Measurements from ENCODE around the gene SNX33.

DNA sequence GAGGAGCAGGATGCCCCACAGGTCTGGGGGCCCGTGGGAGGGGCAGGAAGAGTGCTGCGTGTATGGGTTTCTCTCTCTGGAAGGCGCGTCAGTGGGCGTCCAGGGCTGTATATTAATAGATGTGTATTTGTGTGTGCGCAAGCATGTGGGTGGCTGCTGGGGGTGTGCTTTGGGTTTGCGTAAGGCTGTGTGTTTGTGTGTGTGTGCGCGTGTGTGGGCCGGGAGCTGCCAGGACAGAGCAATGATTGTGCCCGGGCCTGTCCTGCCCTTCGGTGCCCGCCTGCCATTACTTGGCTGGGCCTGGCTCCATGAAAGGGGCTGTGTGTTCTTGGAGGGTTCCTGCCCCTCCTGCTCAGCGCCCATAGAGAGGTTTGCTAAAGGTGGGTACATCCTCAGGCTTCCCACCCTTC is 48.6 kb downstream of the SNX33 start:
- TF ChIP-seq, protein P1, sequence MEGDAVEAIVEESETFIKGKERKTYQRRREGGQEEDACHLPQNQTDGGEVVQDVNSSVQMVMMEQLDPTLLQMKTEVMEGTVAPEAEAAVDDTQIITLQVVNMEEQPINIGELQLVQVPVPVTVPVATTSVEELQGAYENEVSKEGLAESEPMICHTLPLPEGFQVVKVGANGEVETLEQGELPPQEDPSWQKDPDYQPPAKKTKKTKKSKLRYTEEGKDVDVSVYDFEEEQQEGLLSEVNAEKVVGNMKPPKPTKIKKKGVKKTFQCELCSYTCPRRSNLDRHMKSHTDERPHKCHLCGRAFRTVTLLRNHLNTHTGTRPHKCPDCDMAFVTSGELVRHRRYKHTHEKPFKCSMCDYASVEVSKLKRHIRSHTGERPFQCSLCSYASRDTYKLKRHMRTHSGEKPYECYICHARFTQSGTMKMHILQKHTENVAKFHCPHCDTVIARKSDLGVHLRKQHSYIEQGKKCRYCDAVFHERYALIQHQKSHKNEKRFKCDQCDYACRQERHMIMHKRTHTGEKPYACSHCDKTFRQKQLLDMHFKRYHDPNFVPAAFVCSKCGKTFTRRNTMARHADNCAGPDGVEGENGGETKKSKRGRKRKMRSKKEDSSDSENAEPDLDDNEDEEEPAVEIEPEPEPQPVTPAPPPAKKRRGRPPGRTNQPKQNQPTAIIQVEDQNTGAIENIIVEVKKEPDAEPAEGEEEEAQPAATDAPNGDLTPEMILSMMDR (IDR thresholded peaks at IDR 0.05), result no peak
- no peak for TF ChIP-seq POLR2A (IDR thresholded peaks at IDR 0.05; ENCODE audit: low read length)
- TF ChIP-seq, protein P2, sequence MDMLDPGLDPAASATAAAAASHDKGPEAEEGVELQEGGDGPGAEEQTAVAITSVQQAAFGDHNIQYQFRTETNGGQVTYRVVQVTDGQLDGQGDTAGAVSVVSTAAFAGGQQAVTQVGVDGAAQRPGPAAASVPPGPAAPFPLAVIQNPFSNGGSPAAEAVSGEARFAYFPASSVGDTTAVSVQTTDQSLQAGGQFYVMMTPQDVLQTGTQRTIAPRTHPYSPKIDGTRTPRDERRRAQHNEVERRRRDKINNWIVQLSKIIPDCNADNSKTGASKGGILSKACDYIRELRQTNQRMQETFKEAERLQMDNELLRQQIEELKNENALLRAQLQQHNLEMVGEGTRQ (IDR thresholded peaks at IDR 0.05), result no peak
- TF ChIP-seq, protein P3, sequence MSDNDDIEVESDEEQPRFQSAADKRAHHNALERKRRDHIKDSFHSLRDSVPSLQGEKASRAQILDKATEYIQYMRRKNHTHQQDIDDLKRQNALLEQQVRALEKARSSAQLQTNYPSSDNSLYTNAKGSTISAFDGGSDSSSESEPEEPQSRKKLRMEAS (IDR thresholded peaks at IDR 0.05), result no peak
- no peak for TF ChIP-seq ZFP36 (IDR thresholded peaks at IDR 0.05; ENCODE audit: borderline replicate concordance, partially characterized antibody)
- no peak for TF ChIP-seq EP300 (IDR thresholded peaks at IDR 0.05)
- TF ChIP-seq, protein P4, sequence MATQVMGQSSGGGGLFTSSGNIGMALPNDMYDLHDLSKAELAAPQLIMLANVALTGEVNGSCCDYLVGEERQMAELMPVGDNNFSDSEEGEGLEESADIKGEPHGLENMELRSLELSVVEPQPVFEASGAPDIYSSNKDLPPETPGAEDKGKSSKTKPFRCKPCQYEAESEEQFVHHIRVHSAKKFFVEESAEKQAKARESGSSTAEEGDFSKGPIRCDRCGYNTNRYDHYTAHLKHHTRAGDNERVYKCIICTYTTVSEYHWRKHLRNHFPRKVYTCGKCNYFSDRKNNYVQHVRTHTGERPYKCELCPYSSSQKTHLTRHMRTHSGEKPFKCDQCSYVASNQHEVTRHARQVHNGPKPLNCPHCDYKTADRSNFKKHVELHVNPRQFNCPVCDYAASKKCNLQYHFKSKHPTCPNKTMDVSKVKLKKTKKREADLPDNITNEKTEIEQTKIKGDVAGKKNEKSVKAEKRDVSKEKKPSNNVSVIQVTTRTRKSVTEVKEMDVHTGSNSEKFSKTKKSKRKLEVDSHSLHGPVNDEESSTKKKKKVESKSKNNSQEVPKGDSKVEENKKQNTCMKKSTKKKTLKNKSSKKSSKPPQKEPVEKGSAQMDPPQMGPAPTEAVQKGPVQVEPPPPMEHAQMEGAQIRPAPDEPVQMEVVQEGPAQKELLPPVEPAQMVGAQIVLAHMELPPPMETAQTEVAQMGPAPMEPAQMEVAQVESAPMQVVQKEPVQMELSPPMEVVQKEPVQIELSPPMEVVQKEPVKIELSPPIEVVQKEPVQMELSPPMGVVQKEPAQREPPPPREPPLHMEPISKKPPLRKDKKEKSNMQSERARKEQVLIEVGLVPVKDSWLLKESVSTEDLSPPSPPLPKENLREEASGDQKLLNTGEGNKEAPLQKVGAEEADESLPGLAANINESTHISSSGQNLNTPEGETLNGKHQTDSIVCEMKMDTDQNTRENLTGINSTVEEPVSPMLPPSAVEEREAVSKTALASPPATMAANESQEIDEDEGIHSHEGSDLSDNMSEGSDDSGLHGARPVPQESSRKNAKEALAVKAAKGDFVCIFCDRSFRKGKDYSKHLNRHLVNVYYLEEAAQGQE (IDR thresholded peaks at IDR 0.05), result no peak
- TF ChIP-seq, protein P5, sequence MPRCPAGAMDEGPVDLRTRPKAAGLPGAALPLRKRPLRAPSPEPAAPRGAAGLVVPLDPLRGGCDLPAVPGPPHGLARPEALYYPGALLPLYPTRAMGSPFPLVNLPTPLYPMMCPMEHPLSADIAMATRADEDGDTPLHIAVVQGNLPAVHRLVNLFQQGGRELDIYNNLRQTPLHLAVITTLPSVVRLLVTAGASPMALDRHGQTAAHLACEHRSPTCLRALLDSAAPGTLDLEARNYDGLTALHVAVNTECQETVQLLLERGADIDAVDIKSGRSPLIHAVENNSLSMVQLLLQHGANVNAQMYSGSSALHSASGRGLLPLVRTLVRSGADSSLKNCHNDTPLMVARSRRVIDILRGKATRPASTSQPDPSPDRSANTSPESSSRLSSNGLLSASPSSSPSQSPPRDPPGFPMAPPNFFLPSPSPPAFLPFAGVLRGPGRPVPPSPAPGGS (IDR thresholded peaks at IDR 0.05), result no peak
- TF ChIP-seq, protein P6, sequence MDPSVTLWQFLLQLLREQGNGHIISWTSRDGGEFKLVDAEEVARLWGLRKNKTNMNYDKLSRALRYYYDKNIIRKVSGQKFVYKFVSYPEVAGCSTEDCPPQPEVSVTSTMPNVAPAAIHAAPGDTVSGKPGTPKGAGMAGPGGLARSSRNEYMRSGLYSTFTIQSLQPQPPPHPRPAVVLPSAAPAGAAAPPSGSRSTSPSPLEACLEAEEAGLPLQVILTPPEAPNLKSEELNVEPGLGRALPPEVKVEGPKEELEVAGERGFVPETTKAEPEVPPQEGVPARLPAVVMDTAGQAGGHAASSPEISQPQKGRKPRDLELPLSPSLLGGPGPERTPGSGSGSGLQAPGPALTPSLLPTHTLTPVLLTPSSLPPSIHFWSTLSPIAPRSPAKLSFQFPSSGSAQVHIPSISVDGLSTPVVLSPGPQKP (IDR thresholded peaks at IDR 0.05; ENCODE audit: low read depth, low read length), result no peak
- TF ChIP-seq KDM5A (IDR thresholded peaks at IDR 0.05), result no peak
- no peak for TF ChIP-seq CHD4 (IDR thresholded peaks at IDR 0.05; ENCODE audit: borderline replicate concordance)
- TF ChIP-seq HDAC2 (IDR thresholded peaks at IDR 0.05), result no peak
- TF ChIP-seq RFX5 (IDR thresholded peaks at IDR 0.05), result no peak

All from A549 (cell line).